ENCODE measurements around the gene USF3. TPM values are rescaled to one million over a fixed set of nuclear protein-coding genes. Genes with fewer than 3 reads are reported as not detected.

The USF3 gene
- total RNA-seq, 4 donors from 2014 or later, result 21.4 to 33.4 (median 26.3) TPM

DNA sequence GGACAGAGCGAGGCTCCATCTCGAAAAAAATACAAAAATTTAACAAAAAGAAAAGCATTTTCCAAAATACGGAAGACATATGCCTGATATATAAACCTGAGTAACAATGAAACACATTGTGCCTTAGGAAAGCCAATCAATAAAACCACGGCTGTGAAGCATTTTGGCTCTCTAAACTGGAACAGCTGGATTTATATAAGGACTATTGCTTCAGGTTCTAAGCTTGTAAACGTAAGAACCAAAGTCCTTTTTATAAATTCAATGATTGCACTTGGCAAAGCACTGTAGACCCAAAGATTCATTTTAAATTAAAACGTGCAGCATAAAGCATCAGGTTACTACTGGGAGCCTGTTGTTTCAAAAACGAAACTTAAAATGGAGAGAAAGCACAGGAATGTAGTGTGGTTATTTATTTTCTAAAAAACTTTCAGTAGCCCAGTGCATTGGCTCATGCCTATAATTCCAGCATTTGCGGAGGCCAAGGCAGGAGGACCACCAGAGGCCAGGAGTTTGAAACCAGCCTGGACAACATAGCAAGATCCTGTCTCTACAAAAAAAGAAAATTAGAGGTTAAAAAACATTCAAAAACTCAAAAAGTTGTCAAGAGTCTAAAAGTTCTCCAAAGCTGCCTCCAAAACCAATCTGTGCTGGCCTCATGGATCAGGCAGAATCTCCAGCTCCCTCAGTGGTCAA is 61.5 kb downstream of the USF3 start:
- TF ChIP-seq CTCF (IDR thresholded peaks at IDR 0.05), result no peak
- TF ChIP-seq POLR2A (IDR thresholded peaks at IDR 0.05), result no peak

DNA sequence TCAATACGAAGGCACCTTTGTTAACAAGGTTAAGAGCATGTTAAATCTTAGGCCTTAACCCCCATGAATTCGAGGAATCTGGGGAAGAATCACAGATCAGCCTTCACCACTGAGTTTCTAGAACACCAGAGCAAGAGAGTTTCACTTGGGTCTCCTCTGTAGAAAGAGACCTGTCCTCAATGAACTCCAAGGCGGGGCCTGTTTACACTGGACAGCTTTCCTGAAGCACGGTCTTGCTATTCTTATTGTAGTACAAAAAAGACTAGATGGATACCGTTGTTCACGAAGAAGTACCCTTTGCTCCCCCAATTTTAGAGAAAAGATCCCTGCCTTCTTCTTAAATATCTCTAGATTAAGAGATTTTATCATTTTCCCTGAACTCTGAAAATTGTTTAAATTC is 64.9 kb downstream of the USF3 start:
- intact Hi-C loops (cut with DNase I), result no loop called here
- H3K9me3 ChIP-seq, result no peaks in the 10 kb centered on the region
- no peaks in the 10 kb centered on the region for H3K27me3 ChIP-seq
- no peak overlapping the region for H3K27ac ChIP-seq
- no peak overlapping the region for H3K4me3 ChIP-seq (replicated peaks in 1 of 3)
- no peaks in the 10 kb centered on the region for H3K36me3 ChIP-seq
- DNase-seq, result no peak
- TF ChIP-seq POLR2A (IDR thresholded peaks at IDR 0.05) (no peak), CTCF (IDR thresholded peaks at IDR 0.05) (no peak)
- peaks cover 0 to 11% of the 10 kb centered on the region in 2 donors for H3K4me1 ChIP-seq
- 95 to 96% methylated on average over 6 of the region's 6 CpGs for WGBS, 2 donors

More for the DNA sequence above, 61.5 kb downstream of the USF3 start:
- Histone ChIP-seq H3K36me3 (no peaks in the 10 kb centered on the region), H3K27me3 (no peaks in the 10 kb centered on the region), H3K4me3 (replicated peaks in 1 of 3) (no peak overlapping the region), H3K4me1 (peaks cover 0 to 6% of the 10 kb centered on the region in 2 donors), H3K27ac (no peak overlapping the region), H3K9me3 (no peaks in the 10 kb centered on the region)
- 92 to 93% methylated on average over 8 of the region's 8 CpGs for WGBS, 2 donors
- no peak for DNase-seq
- intact Hi-C loops (cut with DNase I), result no loop called here

DNA sequence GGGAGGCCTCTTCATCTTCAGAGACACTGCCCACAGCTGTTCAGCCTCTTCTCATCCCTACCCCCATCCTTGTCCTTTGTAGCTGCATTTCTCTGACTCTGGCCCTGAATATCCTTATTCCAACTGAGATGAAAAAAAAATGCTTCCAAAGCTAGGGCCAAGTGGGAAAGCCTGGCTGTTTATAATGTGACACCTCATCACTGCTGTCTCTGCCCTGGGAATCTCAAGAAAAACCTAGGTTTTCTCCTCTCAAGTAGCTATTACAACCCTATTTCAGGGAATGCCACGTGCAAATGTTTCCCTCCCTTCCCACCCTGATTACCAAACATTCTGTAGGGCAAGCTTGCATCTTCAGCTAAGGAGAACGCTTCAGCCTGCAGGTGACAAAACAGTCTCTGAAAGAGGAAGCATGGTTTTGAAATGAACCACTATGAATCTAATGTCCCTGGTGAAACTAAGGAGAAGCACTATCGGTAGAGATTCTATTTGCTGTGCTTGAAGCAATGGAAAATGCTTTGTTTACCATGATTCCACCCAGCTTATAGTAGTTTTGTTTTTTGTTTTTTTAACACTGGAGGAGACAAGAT is 65.4 kb downstream of the USF3 start:
- no peak for TF ChIP-seq POLR2A (IDR thresholded peaks at IDR 0.05)
- H3K4me3 ChIP-seq (replicated peaks in 1 of 3), result no peak overlapping the region
- peaks cover 0 to 11% of the 10 kb centered on the region in 2 donors for H3K4me1 ChIP-seq
- WGBS, 2 donors, result 81 to 88% methylated on average over 3 of the region's 3 CpGs
- no peak overlapping the region for H3K27ac ChIP-seq
- H3K9me3 ChIP-seq, result no peaks in the 10 kb centered on the region
- H3K27me3 ChIP-seq, result no peaks in the 10 kb centered on the region
- H3K36me3 ChIP-seq, result no peaks in the 10 kb centered on the region
- intact Hi-C loops (cut with DNase I), result no loop called here
- no peak for DNase-seq

DNA sequence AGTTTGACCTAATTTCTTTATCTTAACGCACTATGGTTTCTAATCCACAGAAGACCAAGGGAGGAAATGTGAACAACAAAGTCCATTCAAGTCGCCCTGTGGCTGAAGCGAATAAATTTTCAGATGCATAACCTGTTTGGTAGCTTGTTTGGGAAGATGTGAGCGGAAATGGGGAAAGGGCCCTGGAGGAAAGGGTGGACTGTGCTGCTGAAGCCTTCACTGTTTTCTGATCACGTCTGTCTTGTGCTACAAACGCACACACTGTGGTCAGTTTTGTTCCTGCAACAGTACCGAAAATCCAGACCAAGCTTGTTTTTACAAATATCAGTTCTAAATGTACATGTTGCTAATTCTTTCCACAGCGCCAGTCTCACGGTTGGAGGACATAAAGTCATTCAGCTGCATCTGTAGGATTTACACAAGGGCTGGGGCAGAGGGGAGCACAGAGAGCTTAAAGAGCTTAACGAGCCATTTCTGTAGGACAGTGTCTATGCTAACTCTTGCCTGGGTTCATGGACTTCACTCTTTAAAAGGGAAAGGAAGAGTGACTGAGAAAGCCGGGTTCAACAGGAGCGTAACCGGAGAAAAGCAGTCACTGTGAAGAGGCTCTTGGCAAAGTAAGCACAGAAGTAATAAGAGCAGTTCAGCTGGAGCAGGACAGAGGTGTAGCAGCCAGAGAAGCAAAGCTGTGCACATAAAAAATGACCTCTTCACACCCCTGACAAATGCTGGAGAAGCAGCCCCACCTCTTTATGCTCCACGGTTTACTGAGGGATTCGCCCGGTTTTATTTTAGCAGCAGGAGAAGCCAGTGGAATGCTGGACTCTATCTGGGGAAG is 66.6 kb downstream of the USF3 start:
- TF ChIP-seq POLR2A (IDR thresholded peaks at IDR 0.05) (peak in 1 of 2 donors; percentile 30), CTCF (IDR thresholded peaks at IDR 0.05) (no peak)
- Histone ChIP-seq H3K27me3 (no peaks in the 10 kb centered on the region), H3K4me3 (replicated peaks in 1 of 3) (no peak overlapping the region), H3K27ac (no peak overlapping the region), H3K9me3 (no peaks in the 10 kb centered on the region), H3K36me3 (no peaks in the 10 kb centered on the region), H3K4me1 (peaks cover 0 to 11% of the 10 kb centered on the region in 2 donors)
- DNase-seq, result peak; percentile 70
- intact Hi-C loops (cut with DNase I), result loop anchor here (10.0 kb wide), 1 partner anchor 135 kb away; no protein-coding TSS in a partner anchor
- WGBS, 2 donors, result 37 to 43% methylated on average over 16 of the region's 16 CpGs

- H3K27ac ChIP-seq, result no peak overlapping the region
These were observed 67.7 kb downstream of the USF3 start for GRCh38 chr3:113628788-113629187.

More at GRCh38 chr3:113628788-113629187, 67.7 kb downstream of the USF3 start:
- intact Hi-C loops (cut with DNase I), result loop anchor here (10.0 kb wide), 1 partner anchor 134 kb away; no protein-coding TSS in a partner anchor
- H3K4me1 ChIP-seq, result peaks cover 0 to 11% of the 10 kb centered on the region in 2 donors
- DNase-seq, result no peak
- no peaks in the 10 kb centered on the region for H3K27me3 ChIP-seq
- no peaks in the 10 kb centered on the region for H3K36me3 ChIP-seq
- no peaks in the 10 kb centered on the region for H3K9me3 ChIP-seq
- no peak overlapping the region for H3K4me3 ChIP-seq (replicated peaks in 1 of 3)
- TF ChIP-seq POLR2A (IDR thresholded peaks at IDR 0.05) (no peak), CTCF (IDR thresholded peaks at IDR 0.05) (no peak)
- 96% methylated on average over 6 of the region's 6 CpGs for WGBS, 2 donors

Measured in thyroid gland (tissue), 4 donors.